ENCODE results near the gene RPS6KA2. TPM values are rescaled to one million over a fixed set of nuclear protein-coding genes. Genes with fewer than 3 reads are reported as not detected.

RPS6KA2 gene
- total RNA-seq, 4 donors from 2014 or later = 55.4 to 119 (median 76.4) TPM

GRCh38 chr6:166375013-166375412, 252.0 kb downstream of the RPS6KA2 start:
- no peak for TF ChIP-seq CTCF (IDR thresholded peaks at IDR 0.05)
- TF ChIP-seq POLR2A (IDR thresholded peaks at IDR 0.05) = no peak
- TF ChIP-seq POLR2AphosphoS5 (IDR thresholded peaks at IDR 0.05) = no peak
- TF ChIP-seq EP300 (IDR thresholded peaks at IDR 0.05) = no peak
- ATAC-seq = no peak
- no peak overlapping the region for H3K27ac ChIP-seq
- no peak overlapping the region for H3K4me3 ChIP-seq
- H3K27me3 ChIP-seq = no peaks in the 10 kb centered on the region
- H3K4me1 ChIP-seq = peaks cover 0 to 13% (median 0%) of the 10 kb centered on the region in 3 donors
- WGBS, 2 donors (ENCODE audit: low coverage in 1 of 2) = 100% methylated on average over 1 of the region's 1 CpG; no CpG with 5 or more reads in 1 of the 2 donors
- no peaks in the 10 kb centered on the region for H3K36me3 ChIP-seq
- H3K9me3 ChIP-seq = no peaks in the 10 kb centered on the region

- Histone ChIP-seq H3K4me3 (no peak overlapping the region), H3K36me3 (peaks cover 0 to 22% of the 10 kb centered on the region in 2 donors), H3K27me3 (no peaks in the 10 kb centered on the region), H3K9me3 (no peaks in the 10 kb centered on the region), H3K4me1 (peaks cover 0 to 6% (median 0%) of the 10 kb centered on the region in 3 donors), H3K27ac (no peak overlapping the region)
- no peak for TF ChIP-seq CTCF (IDR thresholded peaks at IDR 0.05)
- no peak for TF ChIP-seq POLR2AphosphoS5 (IDR thresholded peaks at IDR 0.05)
- TF ChIP-seq POLR2A (IDR thresholded peaks at IDR 0.05) = no peak
- no peak for TF ChIP-seq EP300 (IDR thresholded peaks at IDR 0.05)
- ATAC-seq = no peak
- WGBS, 2 donors (ENCODE audit: low coverage in 1 of 2) = 79 to 92% methylated on average over 2 to 3 of the region's 3 CpGs
Observed at GRCh38 chr6:166370489-166370888, 256.6 kb downstream of the RPS6KA2 start.

- H3K4me3 ChIP-seq = no peak overlapping the region
- no peaks in the 10 kb centered on the region for H3K9me3 ChIP-seq
- ATAC-seq = no peak
- H3K27ac ChIP-seq = no peak overlapping the region
- peaks cover 0 to 13% (median 3%) of the 10 kb centered on the region in 3 donors for H3K4me1 ChIP-seq
- H3K27me3 ChIP-seq = no peaks in the 10 kb centered on the region
- H3K36me3 ChIP-seq = peaks cover 0 to 28% of the 10 kb centered on the region in 2 donors
- WGBS, 2 donors (ENCODE audit: low coverage in 1 of 2) = 58% methylated on average over 3 of the region's 3 CpGs; no CpG with 5 or more reads in 1 of the 2 donors
- no peak for TF ChIP-seq EP300 (IDR thresholded peaks at IDR 0.05)
- TF ChIP-seq CTCF (IDR thresholded peaks at IDR 0.05) = no peak
- TF ChIP-seq POLR2A (IDR thresholded peaks at IDR 0.05) = no peak
- TF ChIP-seq POLR2AphosphoS5 (IDR thresholded peaks at IDR 0.05) = no peak
Observed at GRCh38 chr6:166369782-166370181, 257.3 kb downstream of the RPS6KA2 start.

- H3K9me3 ChIP-seq = no peaks in the 10 kb centered on the region
- WGBS, 2 donors (ENCODE audit: low coverage in 1 of 2) = 84 to 97% methylated on average over 3 of the region's 3 CpGs
- no peaks in the 10 kb centered on the region for H3K27me3 ChIP-seq
- H3K4me3 ChIP-seq = no peak overlapping the region
- no peak overlapping the region for H3K27ac ChIP-seq
- ATAC-seq = no peak
- no peak for TF ChIP-seq POLR2AphosphoS5 (IDR thresholded peaks at IDR 0.05)
- no peak for TF ChIP-seq CTCF (IDR thresholded peaks at IDR 0.05)
- TF ChIP-seq POLR2A (IDR thresholded peaks at IDR 0.05) = no peak
- TF ChIP-seq EP300 (IDR thresholded peaks at IDR 0.05) = no peak
- peaks cover 0 to 56% of the 10 kb centered on the region in 2 donors for H3K36me3 ChIP-seq
- H3K4me1 ChIP-seq = peaks cover 0 to 26% (median 5%) of the 10 kb centered on the region in 3 donors
Observed at GRCh38 chr6:166366921-166367320, 260.1 kb downstream of the RPS6KA2 start.

GRCh38 chr6:166365806-166366205, 261.2 kb downstream of the RPS6KA2 start:
- WGBS, 2 donors (ENCODE audit: low coverage in 1 of 2) = 57 to 75% methylated on average over 4 to 5 of the region's 6 CpGs
- no peaks in the 10 kb centered on the region for H3K9me3 ChIP-seq
- TF ChIP-seq POLR2AphosphoS5 (IDR thresholded peaks at IDR 0.05) = no peak
- no peak for TF ChIP-seq POLR2A (IDR thresholded peaks at IDR 0.05)
- H3K27ac ChIP-seq = peak overlapping the region in 3 of 4 donors; percentile 63 to 78 (median 77)
- H3K27me3 ChIP-seq = no peaks in the 10 kb centered on the region
- peaks cover 0 to 26% (median 5%) of the 10 kb centered on the region in 3 donors for H3K4me1 ChIP-seq
- no peak for ATAC-seq
- peaks cover 0 to 56% of the 10 kb centered on the region in 2 donors for H3K36me3 ChIP-seq
- no peak overlapping the region for H3K4me3 ChIP-seq

All from gastroesophageal sphincter (tissue), 4 donors.